Measurements from ENCODE around the gene S1PR3. TPM values are rescaled to one million over a fixed set of nuclear protein-coding genes. Genes with fewer than 3 reads are reported as not detected.

S1PR3 gene
- total RNA-seq, 1 donor from 2014 or later = 37.9 TPM

DNA sequence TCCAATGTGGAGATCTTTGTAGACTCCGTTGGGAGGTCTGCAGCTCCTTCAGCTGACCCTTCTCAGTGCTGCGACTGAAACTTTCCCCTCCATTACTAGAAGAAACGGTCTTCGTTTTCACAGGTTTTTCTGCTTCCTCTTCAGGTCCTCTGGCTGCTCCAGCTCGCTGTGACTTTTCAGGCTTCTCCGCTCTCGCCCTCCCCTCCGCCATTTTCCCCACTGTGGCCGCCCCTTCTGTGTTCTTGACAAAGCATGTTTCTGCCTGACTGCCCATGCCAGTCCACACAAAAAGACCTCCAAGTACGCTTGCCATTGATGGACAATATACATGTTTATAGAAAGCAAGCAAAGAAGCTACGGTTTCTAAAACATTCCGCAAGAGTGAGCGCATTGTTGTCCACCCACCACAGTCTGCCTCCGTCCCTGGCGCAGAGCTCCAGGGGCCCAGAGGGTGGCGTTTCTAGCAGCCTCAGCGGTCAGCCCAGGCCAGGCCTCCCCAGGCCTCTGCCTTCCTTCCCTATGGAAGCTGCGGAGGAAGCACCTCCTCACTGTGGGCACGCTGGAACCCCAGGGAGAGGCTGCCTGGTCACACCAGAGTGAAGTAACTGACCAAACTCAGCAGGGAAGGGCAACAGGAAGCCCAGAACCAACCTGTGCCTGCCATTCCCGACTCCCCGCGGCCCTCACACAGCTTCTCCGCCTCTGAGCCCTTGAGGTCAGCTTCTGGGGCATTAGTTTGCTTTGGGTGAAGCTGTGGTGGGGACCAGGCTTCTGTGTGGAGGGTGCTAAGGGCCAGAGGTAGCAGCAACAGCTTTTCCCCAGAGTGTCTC, 19.9 kb upstream of the S1PR3 start:
- H3K4me1 Mint-ChIP-seq (ENCODE audit: unreplicated experiment) = peaks cover 13% of the 10 kb centered on the region
- H3K9me3 Mint-ChIP-seq = no peaks in the 10 kb centered on the region
- peak; percentile 57 for DNase-seq (ENCODE audit: extremely low spot score, unreplicated experiment)
- H3K27me3 Mint-ChIP-seq = no peaks in the 10 kb centered on the region
- H3K36me3 Mint-ChIP-seq = no peaks in the 10 kb centered on the region
- no peak overlapping the region for H3K27ac Mint-ChIP-seq
- peak overlapping the region; percentile 3 for H3K4me3 Mint-ChIP-seq
- TF ChIP-seq, protein P1, sequence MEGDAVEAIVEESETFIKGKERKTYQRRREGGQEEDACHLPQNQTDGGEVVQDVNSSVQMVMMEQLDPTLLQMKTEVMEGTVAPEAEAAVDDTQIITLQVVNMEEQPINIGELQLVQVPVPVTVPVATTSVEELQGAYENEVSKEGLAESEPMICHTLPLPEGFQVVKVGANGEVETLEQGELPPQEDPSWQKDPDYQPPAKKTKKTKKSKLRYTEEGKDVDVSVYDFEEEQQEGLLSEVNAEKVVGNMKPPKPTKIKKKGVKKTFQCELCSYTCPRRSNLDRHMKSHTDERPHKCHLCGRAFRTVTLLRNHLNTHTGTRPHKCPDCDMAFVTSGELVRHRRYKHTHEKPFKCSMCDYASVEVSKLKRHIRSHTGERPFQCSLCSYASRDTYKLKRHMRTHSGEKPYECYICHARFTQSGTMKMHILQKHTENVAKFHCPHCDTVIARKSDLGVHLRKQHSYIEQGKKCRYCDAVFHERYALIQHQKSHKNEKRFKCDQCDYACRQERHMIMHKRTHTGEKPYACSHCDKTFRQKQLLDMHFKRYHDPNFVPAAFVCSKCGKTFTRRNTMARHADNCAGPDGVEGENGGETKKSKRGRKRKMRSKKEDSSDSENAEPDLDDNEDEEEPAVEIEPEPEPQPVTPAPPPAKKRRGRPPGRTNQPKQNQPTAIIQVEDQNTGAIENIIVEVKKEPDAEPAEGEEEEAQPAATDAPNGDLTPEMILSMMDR (conservative IDR thresholded peaks at IDR 0.05) = no peak

GRCh38 chr9:88972401-88972800, 18.9 kb upstream of the S1PR3 start:
- TF ChIP-seq, protein P1 (conservative IDR thresholded peaks at IDR 0.05) = no peak
- no peaks in the 10 kb centered on the region for H3K36me3 Mint-ChIP-seq
- no peak overlapping the region for H3K27ac Mint-ChIP-seq
- DNase-seq (ENCODE audit: extremely low spot score, unreplicated experiment) = peak; percentile 42
- H3K4me1 Mint-ChIP-seq (ENCODE audit: unreplicated experiment) = peaks cover 15% of the 10 kb centered on the region
- peaks cover 6% of the 10 kb centered on the region for H3K27me3 Mint-ChIP-seq
- H3K4me3 Mint-ChIP-seq = no peak overlapping the region
- no peaks in the 10 kb centered on the region for H3K9me3 Mint-ChIP-seq

- Mint-ChIP-seq H3K9me3 (no peaks in the 10 kb centered on the region), H3K4me1 (ENCODE audit: unreplicated experiment) (peaks cover 15% of the 10 kb centered on the region), H3K27ac (no peak overlapping the region), H3K36me3 (no peaks in the 10 kb centered on the region), H3K4me3 (no peak overlapping the region), H3K27me3 (peaks cover 8% of the 10 kb centered on the region)
- TF ChIP-seq, protein P1 (conservative IDR thresholded peaks at IDR 0.05) = no peak
- peak; percentile 53 for DNase-seq (ENCODE audit: extremely low spot score, unreplicated experiment)
These were observed 17.8 kb upstream of the S1PR3 start for GRCh38 chr9:88973281-88974045.

- H3K36me3 Mint-ChIP-seq = no peaks in the 10 kb centered on the region
- H3K4me1 Mint-ChIP-seq (ENCODE audit: unreplicated experiment) = peaks cover 9% of the 10 kb centered on the region
- H3K4me3 Mint-ChIP-seq = no peak overlapping the region
- TF ChIP-seq, protein P1 (conservative IDR thresholded peaks at IDR 0.05) = no peak
- H3K9me3 Mint-ChIP-seq = no peaks in the 10 kb centered on the region
- H3K27ac Mint-ChIP-seq = no peak overlapping the region
- H3K27me3 Mint-ChIP-seq = peaks cover 8% of the 10 kb centered on the region
- peak; percentile 53 for DNase-seq (ENCODE audit: extremely low spot score, unreplicated experiment)
These were observed 16.6 kb upstream of the S1PR3 start for GRCh38 chr9:88974641-88975040.

DNA sequence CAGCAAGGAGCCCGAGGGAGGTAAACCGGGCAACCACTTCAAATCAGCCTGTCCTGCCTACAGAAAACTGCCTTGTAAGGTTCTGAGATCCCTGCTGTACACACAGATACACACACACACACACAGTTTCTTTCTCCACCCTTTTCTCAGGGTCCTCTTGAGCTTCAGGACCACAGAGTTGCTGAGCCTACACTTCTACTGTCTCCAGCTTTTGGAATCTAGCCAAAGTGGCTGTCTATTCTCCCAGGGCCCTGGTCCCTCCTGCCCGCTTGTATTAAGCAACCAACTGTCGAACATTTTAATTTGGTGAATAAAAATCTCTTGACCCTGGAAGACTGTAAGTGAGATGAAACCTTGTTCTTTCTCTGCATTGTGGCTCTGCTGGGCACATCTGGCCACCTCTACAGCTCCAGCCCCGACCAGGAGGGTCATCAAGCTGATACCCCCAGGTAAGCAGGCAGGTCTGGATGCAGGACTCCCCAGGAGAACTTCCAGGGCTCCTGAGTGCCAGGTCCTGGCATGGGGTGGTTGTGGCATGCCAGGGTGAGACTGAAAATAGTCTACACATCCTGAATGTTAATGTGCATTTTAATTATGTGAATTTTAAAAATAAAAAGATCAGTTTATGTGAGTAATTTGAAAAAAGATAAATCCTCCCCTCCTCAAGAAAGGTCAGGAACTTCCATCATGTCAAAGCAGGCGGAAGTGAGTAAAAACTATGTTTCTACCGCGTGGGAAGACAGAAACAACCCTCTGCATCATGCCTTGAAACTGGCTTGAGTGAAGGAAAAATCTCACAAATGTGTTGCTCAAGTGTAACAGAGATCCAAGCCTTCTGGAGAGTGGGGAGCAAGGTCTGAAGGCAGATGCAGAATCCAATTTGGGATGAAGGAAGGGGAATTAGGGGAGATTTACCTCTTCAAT, 15.0 kb upstream of the S1PR3 start:
- TF ChIP-seq, protein P1 (conservative IDR thresholded peaks at IDR 0.05) = no peak
- peak; percentile 42 for DNase-seq (ENCODE audit: extremely low spot score, unreplicated experiment)
- peaks cover 8% of the 10 kb centered on the region for H3K27me3 Mint-ChIP-seq
- no peak overlapping the region for H3K27ac Mint-ChIP-seq
- H3K4me1 Mint-ChIP-seq (ENCODE audit: unreplicated experiment) = peaks cover 7% of the 10 kb centered on the region
- no peaks in the 10 kb centered on the region for H3K36me3 Mint-ChIP-seq
- no peaks in the 10 kb centered on the region for H3K9me3 Mint-ChIP-seq
- no peak overlapping the region for H3K4me3 Mint-ChIP-seq
